ENCODE data around the gene IFT20. TPM values are rescaled to one million over a fixed set of nuclear protein-coding genes. Genes with fewer than 3 reads are reported as not detected.

The IFT20 gene
- total and polyA plus RNA-seq, 2 of the 13 experiments (the other 11 are each of a cell fraction or from before 2014, with no cell fraction given) = 28.0 to 37.8 TPM

DNA sequence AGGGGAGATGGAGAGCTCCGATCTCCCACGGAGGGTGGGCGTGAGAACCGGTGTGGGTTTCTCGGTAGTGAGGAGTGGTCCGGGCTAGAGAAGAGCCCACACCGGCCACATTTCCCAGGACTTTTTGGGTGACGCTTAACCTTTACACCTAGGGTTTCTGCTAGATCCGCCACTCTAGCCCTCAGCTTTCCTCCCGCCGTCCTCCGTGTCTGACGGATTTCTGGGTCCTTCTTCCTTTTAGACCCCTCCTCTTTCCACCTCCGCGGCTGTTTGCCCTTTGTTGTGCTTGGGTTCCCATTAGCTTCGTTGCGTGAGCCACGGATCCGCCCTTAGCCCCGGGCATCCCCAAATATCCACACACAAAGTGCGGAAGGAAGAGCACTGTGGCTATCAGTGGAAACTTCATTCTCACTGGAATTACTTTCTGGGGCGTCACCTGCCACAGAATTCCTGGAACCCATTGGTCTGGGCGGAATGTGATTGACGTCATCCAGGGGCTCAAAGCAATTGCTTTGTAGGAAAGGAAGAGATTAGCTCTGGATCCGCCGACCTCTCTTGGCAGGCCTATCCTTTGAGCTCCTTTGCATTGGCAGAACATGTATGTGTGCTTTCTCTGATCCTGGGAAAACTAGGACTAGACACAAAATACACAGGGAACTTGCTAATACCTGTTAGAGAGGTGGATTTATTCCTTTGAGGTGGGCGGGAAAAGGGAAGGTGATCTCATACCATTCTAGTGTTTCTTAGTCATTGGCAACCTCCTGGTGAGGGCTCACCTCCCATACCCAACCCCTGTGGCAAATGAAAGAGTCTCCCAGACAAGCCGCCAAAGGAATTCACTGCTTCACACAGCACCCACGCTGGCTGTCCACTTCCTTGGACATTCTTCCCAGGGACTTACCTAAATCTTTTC, 943 bp upstream of the IFT20 start (continued):
- TF ChIP-seq SRSF1 (optimal IDR thresholded peaks at IDR 0.05; ENCODE audit: low read depth, low read length) (no peak), NFYC (CRISPR knock-in tag; IDR thresholded peaks at IDR 0.05) (peak; percentile 39; the same call in 1 of the 2 replicates), LCORL (IDR thresholded peaks at IDR 0.05) (no peak), LCORL (CRISPR knock-in tag; IDR thresholded peaks at IDR 0.05) (0 out of 2 replicates have a peak, but pooled peaks have one; percentile 9), HDAC1 (CRISPR knock-in tag; IDR thresholded peaks at IDR 0.05) (no peak), KLF11 (CRISPR knock-in tag; IDR thresholded peaks at IDR 0.05) (no peak), ATF1 (CRISPR knock-in tag; IDR thresholded peaks at IDR 0.05) (0 out of 2 replicates have a peak, but pooled peaks have one; percentile 44), RERE (CRISPR knock-in tag; IDR thresholded peaks at IDR 0.05; ENCODE audit: low read depth) (no peak), ZBTB20 (CRISPR knock-in tag; IDR thresholded peaks at IDR 0.05; ENCODE audit: borderline replicate concordance, low read depth) (0 out of 2 replicates have a peak, but pooled peaks have one; percentile 6), IRF2 (CRISPR knock-in tag; IDR thresholded peaks at IDR 0.05) (no peak), ATF7 (IDR thresholded peaks at IDR 0.05) (peak; percentile 87), ATF7 (CRISPR knock-in tag; IDR thresholded peaks at IDR 0.05) (no peak), TBX2 (CRISPR knock-in tag; IDR thresholded peaks at IDR 0.05; ENCODE audit: borderline replicate concordance) (no peak)
- TF ChIP-seq, protein P1, sequence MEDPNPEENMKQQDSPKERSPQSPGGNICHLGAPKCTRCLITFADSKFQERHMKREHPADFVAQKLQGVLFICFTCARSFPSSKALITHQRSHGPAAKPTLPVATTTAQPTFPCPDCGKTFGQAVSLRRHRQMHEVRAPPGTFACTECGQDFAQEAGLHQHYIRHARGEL (CRISPR knock-in tag; IDR thresholded peaks at IDR 0.05) = no peak
- TF ChIP-seq, protein P2, sequence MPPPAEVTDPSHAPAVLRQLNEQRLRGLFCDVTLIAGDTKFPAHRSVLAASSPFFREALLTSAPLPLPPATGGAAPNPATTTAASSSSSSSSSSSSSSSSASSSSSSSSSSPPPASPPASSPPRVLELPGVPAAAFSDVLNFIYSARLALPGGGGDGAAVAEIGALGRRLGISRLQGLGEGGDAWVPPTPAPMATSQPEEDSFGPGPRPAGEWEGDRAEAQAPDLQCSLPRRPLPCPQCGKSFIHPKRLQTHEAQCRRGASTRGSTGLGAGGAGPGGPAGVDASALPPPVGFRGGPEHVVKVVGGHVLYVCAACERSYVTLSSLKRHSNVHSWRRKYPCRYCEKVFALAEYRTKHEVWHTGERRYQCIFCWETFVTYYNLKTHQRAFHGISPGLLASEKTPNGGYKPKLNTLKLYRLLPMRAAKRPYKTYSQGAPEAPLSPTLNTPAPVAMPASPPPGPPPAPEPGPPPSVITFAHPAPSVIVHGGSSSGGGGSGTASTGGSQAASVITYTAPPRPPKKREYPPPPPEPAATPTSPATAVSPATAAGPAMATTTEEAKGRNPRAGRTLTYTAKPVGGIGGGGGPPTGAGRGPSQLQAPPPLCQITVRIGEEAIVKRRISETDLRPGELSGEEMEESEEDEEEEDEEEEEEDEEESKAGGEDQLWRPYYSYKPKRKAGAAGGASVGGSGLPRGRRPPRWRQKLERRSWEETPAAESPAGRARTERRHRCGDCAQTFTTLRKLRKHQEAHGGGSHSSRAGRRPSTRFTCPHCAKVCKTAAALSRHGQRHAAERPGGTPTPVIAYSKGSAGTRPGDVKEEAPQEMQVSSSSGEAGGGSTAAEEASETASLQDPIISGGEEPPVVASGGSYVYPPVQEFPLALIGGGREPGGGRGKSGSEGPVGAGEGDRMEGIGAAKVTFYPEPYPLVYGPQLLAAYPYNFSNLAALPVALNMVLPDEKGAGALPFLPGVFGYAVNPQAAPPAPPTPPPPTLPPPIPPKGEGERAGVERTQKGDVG (CRISPR knock-in tag; IDR thresholded peaks at IDR 0.05; ENCODE audit: borderline replicate concordance) = no peak
- TF ChIP-seq, protein P3, sequence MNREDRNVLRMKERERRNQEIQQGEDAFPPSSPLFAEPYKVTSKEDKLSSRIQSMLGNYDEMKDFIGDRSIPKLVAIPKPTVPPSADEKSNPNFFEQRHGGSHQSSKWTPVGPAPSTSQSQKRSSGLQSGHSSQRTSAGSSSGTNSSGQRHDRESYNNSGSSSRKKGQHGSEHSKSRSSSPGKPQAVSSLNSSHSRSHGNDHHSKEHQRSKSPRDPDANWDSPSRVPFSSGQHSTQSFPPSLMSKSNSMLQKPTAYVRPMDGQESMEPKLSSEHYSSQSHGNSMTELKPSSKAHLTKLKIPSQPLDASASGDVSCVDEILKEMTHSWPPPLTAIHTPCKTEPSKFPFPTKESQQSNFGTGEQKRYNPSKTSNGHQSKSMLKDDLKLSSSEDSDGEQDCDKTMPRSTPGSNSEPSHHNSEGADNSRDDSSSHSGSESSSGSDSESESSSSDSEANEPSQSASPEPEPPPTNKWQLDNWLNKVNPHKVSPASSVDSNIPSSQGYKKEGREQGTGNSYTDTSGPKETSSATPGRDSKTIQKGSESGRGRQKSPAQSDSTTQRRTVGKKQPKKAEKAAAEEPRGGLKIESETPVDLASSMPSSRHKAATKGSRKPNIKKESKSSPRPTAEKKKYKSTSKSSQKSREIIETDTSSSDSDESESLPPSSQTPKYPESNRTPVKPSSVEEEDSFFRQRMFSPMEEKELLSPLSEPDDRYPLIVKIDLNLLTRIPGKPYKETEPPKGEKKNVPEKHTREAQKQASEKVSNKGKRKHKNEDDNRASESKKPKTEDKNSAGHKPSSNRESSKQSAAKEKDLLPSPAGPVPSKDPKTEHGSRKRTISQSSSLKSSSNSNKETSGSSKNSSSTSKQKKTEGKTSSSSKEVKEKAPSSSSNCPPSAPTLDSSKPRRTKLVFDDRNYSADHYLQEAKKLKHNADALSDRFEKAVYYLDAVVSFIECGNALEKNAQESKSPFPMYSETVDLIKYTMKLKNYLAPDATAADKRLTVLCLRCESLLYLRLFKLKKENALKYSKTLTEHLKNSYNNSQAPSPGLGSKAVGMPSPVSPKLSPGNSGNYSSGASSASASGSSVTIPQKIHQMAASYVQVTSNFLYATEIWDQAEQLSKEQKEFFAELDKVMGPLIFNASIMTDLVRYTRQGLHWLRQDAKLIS (CRISPR knock-in tag; IDR thresholded peaks at IDR 0.05) = no peak

All from HepG2 (cell line).